Mucosa of rectum (tissue), 2 donors: ENCODE measurements around the gene NUP210.

Source experiments
- H3K27ac ChIP-seq, 2 donors: one replicate each; pipeline ENCODE4 v1.7.0; 2013; ENCODE audit warnings: inconsistent platforms in 2 of 2, low read depth in 2 of 2, low read length in 2 of 2
- H3K27me3 ChIP-seq, 2 donors: one replicate each; pipeline ENCODE4 v1.7.0; 2013; ENCODE audit warnings: low read length in 2 of 2; ENCODE audit not compliant: control insufficient read depth in 2 of 2, insufficient read depth in 2 of 2
- H3K36me3 ChIP-seq, 2 donors: one replicate each; pipeline ENCODE4 v1.7.0; 2013; ENCODE audit warnings: low read length in 2 of 2; ENCODE audit not compliant: control insufficient read depth in 2 of 2, insufficient read depth in 2 of 2
- H3K4me1 ChIP-seq, 2 donors: one replicate each; pipeline ENCODE4 v1.7.0; 2013; ENCODE audit warnings: low read length in 2 of 2, mild to moderate bottlenecking in 1 of 2; ENCODE audit not compliant: control insufficient read depth in 2 of 2, insufficient read depth in 2 of 2
- H3K4me3 ChIP-seq, 2 donors: one replicate each; pipeline ENCODE4 v1.7.0; 2013; ENCODE audit warnings: low read length in 2 of 2
- H3K9ac ChIP-seq, 2 donors: one replicate each; pipeline ENCODE4 v1.7.0; 2013; ENCODE audit warnings: low read length in 2 of 2, low read depth in 1 of 2, mild to moderate bottlenecking in 1 of 2
- H3K9me3 ChIP-seq, 2 donors: one replicate each; pipeline ENCODE4 v1.7.0; 2013; ENCODE audit warnings: low read length in 2 of 2; ENCODE audit not compliant: control insufficient read depth in 2 of 2
- donor health status: healthy.
- donor health status: Normal muscosa, but diverticular disease.

Gene NUP210

DNA sequence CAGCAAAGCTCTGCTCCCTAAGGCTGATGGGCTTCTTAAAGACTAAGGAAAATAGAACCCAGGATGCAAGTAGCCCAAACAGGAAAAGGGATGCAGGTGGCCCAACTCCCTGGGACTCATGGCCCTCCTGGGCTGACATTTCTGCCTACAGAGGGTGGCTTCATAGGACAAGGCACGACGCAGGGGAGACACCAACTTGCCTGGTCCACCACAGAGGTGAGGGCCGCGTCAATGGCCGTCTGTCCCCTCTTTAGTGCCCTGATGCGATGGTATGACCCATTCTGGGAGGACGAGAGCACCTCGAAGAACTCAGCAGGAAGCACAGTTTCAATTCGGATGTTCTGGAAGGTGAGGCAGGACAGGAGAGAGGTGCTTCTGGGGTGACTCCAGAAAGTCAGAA, 44.0 kb downstream of the NUP210 start:
- H3K36me3 ChIP-seq = peaks cover 0 to 30% of the 10 kb centered on the region in 2 donors

DNA sequence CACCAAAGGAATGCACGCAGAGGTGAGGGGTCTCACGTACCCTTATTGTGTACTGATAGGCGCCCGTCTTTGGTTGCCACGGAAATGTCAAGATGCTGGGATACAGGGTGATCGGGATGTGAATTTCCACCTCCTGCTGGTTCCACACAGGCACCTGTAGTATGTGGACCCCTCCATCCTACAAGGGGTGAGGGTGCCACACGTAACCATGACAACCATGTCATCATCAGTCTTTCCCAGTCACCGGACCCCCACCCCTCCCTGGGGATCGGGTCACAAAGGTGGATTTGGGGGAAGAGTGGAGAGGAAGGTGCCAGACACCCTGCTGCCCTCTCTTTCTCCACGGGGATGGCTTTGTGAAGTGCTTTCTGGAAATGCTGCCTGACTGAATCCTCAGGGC, 44.7 kb downstream of the NUP210 start:
- Histone ChIP-seq H3K36me3 (peaks cover 0 to 31% of the 10 kb centered on the region in 2 donors), H3K4me3 (no peak overlapping the region), H3K9ac (no peak overlapping the region), H3K27ac (no peak overlapping the region), H3K27me3 (no peaks in the 10 kb centered on the region), H3K9me3 (no peaks in the 10 kb centered on the region), H3K4me1 (no peaks in the 10 kb centered on the region)

More for the DNA sequence above, 44.0 kb downstream of the NUP210 start:
- Histone ChIP-seq H3K4me3 (no peak overlapping the region), H3K4me1 (no peaks in the 10 kb centered on the region), H3K9ac (no peak overlapping the region), H3K27ac (no peak overlapping the region), H3K27me3 (no peaks in the 10 kb centered on the region), H3K9me3 (no peaks in the 10 kb centered on the region)

DNA sequence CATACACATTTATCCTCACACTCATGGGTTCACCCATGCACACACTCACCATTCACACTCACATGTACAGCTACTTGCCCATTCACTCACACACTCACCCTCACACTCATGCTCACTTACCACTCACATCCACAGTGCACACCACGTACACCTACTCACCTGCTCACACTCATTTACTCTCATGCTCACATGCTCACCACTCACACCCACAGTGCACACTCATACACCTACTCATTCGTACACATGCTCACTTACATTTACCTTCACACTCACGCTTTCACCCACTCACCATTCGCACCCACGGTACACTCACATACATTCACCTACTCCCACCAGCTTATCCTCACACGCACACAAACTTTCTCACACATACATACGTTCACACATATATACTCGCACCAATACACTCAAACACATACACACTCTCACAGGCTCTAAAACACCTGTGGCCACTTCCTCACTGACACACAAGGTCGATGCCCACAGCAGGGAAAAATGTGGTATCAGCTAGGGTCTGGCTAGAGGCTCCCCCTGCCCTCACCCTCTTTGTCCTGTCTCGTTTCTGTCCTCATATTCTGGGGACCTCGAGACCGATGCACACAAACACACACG, 46.0 kb downstream of the NUP210 start:
- Histone ChIP-seq H3K4me3 (no peak overlapping the region), H3K36me3 (peaks cover 0 to 26% of the 10 kb centered on the region in 2 donors), H3K4me1 (no peaks in the 10 kb centered on the region), H3K27ac (no peak overlapping the region), H3K9ac (no peak overlapping the region), H3K9me3 (no peaks in the 10 kb centered on the region), H3K27me3 (no peaks in the 10 kb centered on the region)

DNA sequence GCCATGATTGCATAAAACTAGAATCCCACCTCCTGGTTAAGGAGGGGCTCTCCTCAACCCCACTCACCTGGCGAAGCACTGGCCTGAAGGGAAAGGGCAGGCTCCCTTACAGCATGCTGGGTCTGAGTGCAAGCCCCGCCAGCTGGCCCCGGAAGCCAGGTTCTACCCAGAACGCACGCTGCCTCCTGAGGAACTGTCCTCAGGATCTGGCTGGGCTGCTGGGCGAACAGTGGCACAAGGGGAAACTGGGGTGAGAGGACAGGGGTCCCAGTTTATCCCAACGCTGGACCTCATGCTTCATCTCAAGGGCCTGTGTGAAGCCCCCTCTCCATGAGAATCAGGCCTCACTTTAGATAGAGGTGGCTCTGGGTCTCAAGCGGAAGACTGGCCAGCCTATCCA, 47.5 kb downstream of the NUP210 start:
- Histone ChIP-seq H3K27ac (no peak overlapping the region), H3K36me3 (peaks cover 0 to 32% of the 10 kb centered on the region in 2 donors), H3K9me3 (no peaks in the 10 kb centered on the region), H3K27me3 (no peaks in the 10 kb centered on the region), H3K4me1 (no peaks in the 10 kb centered on the region), H3K4me3 (no peak overlapping the region), H3K9ac (no peak overlapping the region)

DNA sequence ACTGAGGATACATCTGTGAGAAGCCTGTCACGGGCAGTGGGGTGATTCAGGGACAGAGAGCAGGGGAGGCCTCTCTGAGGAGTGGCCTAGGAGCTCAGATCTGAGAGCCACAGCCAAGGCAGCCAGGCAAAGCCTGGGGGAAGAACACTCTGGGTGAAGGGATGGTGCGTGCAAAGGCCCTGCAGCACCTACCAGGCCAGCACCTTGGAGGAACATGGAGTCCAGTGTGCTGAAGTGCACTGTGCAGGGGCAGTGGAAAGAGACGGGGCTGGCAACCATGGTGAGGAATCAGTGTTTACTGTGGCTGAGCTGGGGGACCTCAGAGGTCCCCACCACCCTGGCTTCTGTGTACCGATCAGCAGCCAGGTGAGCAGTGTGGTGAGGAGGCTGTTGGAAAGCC, 48.0 kb downstream of the NUP210 start:
- no peaks in the 10 kb centered on the region for H3K4me1 ChIP-seq
- no peak overlapping the region for H3K4me3 ChIP-seq
- no peak overlapping the region for H3K27ac ChIP-seq
- no peak overlapping the region for H3K9ac ChIP-seq
- H3K27me3 ChIP-seq = no peaks in the 10 kb centered on the region
- H3K9me3 ChIP-seq = no peaks in the 10 kb centered on the region
- H3K36me3 ChIP-seq = peaks cover 0 to 33% of the 10 kb centered on the region in 2 donors

DNA sequence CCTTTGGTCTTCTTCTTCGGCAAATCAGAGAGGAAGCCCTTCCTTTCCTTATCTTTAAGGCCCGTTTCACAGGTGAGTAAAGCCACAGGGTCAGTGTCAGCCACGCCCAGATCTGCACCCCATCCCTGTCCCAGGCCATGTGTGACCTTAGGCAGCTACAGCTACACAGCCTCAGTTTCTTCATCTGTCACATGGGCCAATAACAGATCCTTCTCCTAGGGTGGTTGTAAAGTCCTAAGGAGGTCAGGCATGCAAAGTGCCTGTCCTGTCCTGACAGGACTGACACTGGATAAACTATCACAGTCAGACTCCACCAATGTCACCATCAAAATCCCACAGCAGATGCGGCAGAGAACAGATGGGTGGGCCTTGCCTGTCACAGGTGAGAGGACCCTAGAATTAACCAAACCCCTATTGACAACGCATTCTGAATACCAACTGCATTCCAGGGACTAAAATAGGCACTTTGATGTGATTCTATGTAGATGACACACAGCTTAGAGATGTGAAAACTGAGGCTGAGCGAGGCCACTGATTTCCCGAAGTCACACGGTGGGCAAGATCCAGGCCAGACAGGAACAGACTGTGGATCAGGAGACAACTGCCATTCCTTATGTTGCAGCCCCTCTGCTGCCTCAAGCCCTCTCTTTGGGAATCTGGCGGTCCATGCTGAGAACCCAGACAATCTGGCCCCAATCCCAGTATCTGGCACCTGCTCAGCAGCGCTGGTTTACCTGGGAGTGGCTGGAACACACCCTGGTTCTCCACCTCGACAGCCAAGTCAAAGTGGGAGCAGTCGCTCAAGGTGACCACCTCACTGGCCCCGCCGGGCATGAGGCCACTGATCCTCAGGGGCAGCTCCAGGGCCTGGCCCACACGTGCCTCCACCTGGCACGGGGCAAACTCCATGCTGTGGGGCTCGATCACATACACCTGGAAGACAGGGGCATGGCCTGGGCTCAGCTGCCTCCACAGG, 48.7 kb downstream of the NUP210 start:
- Histone ChIP-seq H3K4me3 (no peak overlapping the region), H3K36me3 (peaks cover 0 to 33% of the 10 kb centered on the region in 2 donors), H3K9ac (no peak overlapping the region), H3K4me1 (no peaks in the 10 kb centered on the region), H3K27ac (no peak overlapping the region), H3K27me3 (no peaks in the 10 kb centered on the region), H3K9me3 (no peaks in the 10 kb centered on the region)

DNA sequence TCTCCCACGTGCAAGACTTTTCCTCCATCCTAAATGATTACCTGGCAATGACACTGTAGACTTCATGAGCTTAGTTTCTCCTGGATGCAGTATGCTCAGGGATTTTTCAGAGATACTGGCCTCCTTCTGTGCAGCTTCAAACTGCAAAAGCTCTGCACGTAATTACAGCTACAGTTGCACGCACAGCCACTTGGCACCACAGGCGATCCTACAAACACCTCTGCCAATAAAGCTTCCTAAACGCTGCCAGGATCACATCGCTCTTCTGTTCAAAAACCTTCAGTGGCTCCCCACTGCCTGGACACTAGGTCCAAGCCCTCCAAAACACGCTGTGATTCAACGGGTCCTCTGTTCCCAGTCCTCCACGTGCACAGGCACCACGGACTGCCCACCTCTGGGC, 49.5 kb downstream of the NUP210 start:
- Histone ChIP-seq H3K27ac (no peak overlapping the region), H3K4me3 (no peak overlapping the region), H3K4me1 (no peaks in the 10 kb centered on the region), H3K36me3 (peaks cover 0 to 32% of the 10 kb centered on the region in 2 donors), H3K27me3 (no peaks in the 10 kb centered on the region), H3K9ac (no peak overlapping the region), H3K9me3 (no peaks in the 10 kb centered on the region)

DNA sequence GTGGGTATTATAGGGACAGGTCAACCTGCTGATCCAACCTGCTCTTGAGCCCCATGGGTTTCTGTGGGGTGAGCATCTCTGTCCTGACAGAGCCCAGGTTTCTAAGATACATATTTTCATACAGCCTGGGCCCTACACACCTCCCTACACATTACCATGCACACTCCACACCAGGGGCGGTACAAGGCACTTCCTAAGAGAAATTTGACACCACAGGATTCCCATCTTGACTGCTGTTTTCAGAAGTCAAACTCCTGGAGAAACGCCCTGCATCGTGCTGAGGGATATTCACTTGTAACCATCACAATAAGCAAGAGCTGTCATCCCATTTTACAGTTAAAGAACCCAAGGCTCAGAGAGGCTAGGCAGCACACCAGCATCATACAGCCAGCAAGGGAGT, 50.1 kb downstream of the NUP210 start:
- H3K36me3 ChIP-seq = peaks cover 0 to 29% of the 10 kb centered on the region in 2 donors
- no peak overlapping the region for H3K27ac ChIP-seq
- no peaks in the 10 kb centered on the region for H3K9me3 ChIP-seq

DNA sequence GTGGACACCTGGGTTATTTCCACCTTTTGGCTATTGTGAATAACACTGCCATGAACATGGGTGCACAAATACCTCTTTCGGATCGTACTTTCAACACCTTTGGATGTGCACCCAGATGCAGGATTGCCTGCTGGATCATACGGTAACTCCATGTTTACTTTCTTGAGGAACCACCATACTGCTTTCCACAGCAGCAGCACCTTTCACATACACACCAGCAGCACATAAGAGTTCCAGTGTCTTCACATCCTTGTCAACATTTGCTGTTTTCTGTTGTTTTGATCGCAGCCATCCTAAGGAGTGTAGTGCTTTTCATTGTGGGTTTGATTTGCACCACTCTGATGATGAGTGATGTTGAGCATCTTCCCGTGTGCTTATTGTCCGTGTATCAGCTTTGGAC, 51.3 kb downstream of the NUP210 start:
- H3K4me3 ChIP-seq = no peak overlapping the region
- peaks cover 0 to 23% of the 10 kb centered on the region in 2 donors for H3K36me3 ChIP-seq
- H3K9me3 ChIP-seq = no peaks in the 10 kb centered on the region
- H3K27ac ChIP-seq = no peak overlapping the region
- no peak overlapping the region for H3K9ac ChIP-seq
- no peaks in the 10 kb centered on the region for H3K4me1 ChIP-seq
- H3K27me3 ChIP-seq = no peaks in the 10 kb centered on the region

More for the DNA sequence above, 50.1 kb downstream of the NUP210 start:
- no peaks in the 10 kb centered on the region for H3K4me1 ChIP-seq
- H3K4me3 ChIP-seq = no peak overlapping the region
- H3K27me3 ChIP-seq = no peaks in the 10 kb centered on the region
- H3K9ac ChIP-seq = no peak overlapping the region

DNA sequence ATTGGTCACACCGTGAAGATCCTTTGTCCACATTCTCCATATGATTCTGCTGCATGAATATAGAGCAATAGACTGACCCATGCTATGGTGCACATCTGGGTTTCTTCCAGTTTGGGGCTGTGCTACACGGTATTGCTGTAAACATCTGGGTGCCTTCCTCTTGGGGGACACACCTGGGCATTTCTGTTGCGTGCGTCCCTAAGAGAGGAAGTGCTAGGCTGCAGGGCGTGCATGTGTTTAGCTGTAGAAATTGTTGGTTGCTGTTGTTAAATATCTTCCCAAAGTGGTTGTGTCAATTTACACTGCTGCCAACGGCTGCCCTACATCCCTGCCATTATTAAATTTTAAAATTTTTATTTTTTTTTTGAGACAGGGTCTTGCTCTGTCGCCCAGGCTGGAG, 52.4 kb downstream of the NUP210 start:
- Histone ChIP-seq H3K4me3 (no peak overlapping the region), H3K27ac (no peak overlapping the region), H3K4me1 (no peaks in the 10 kb centered on the region), H3K27me3 (no peaks in the 10 kb centered on the region), H3K9me3 (no peaks in the 10 kb centered on the region), H3K9ac (no peak overlapping the region), H3K36me3 (peaks cover 0 to 28% of the 10 kb centered on the region in 2 donors)
